H9 (cell line): ENCODE measurements around the gene NUDT14. TPM values are rescaled to one million over a fixed set of nuclear protein-coding genes. Genes with fewer than 3 reads are reported as not detected.

Experiments used
- DNase-seq: peaks from one replicate; pipeline ENCODE4 v3.0.0-alpha.2; 2017
- H2AFZ ChIP-seq: one replicate; pipeline ENCODE4 v1.6.1; 2013; ENCODE audit warnings: mild to moderate bottlenecking, low read length, control low read depth, moderate library complexity
- H2AK5ac ChIP-seq: 2 replicates; pipeline ENCODE4 v1.6.1; 2013; ENCODE audit warnings: low read length, control low read depth, mixed read lengths; ENCODE audit not compliant: insufficient read length
- H2BK120ac ChIP-seq: one replicate; pipeline ENCODE4 v1.6.1; 2013; ENCODE audit warnings: low read depth, mild to moderate bottlenecking, low read length, control low read depth, inconsistent platforms; ENCODE audit not compliant: poor library complexity, severe bottlenecking
- H2BK12ac ChIP-seq: 2 replicates; pipeline ENCODE4 v1.6.1; 2013; ENCODE audit warnings: low read length, control low read depth, mixed read lengths, low read depth; ENCODE audit not compliant: insufficient read length
- H2BK15ac ChIP-seq: 2 replicates; pipeline ENCODE4 v1.6.1; 2013; ENCODE audit warnings: low read depth, low read length, control low read depth
- H2BK20ac ChIP-seq: one replicate; pipeline ENCODE4 v1.6.1; 2013; ENCODE audit warnings: low read depth, mild to moderate bottlenecking, low read length, control low read depth, inconsistent platforms; ENCODE audit not compliant: poor library complexity, severe bottlenecking
- H2BK5ac ChIP-seq: 2 replicates; pipeline ENCODE4 v1.6.1; 2013; ENCODE audit warnings: low read length, control low read depth, mixed read lengths; ENCODE audit not compliant: insufficient read length
- H3K14ac ChIP-seq: 2 replicates; pipeline ENCODE4 v1.6.1; 2013; ENCODE audit warnings: low read length, control low read depth; ENCODE audit not compliant: insufficient read depth
- H3K18ac ChIP-seq: 2 replicates; pipeline ENCODE4 v1.6.1; 2013; ENCODE audit warnings: low read depth, mild to moderate bottlenecking, mixed read lengths, low read length, control low read depth; ENCODE audit not compliant: insufficient read length
- H3K23ac ChIP-seq: 2 replicates; pipeline ENCODE4 v1.6.1; 2013; ENCODE audit warnings: low read length, control low read depth, mixed read lengths, low read depth; ENCODE audit not compliant: insufficient read length
- H3K23me2 ChIP-seq: 2 replicates; pipeline ENCODE4 v1.6.1; 2013; ENCODE audit warnings: low read depth, mild to moderate bottlenecking, mixed read lengths, low read length, control low read depth; ENCODE audit not compliant: insufficient read length, poor library complexity, severe bottlenecking
- H3K27ac ChIP-seq: 2 replicates; pipeline ENCODE4 v1.5.1; 2013; ENCODE audit warnings: low read length, control low read depth, mixed read lengths, low read depth; ENCODE audit not compliant: insufficient read length
- H3K27me3 ChIP-seq: 2 replicates; pipeline ENCODE4 v1.6.1; 2013; ENCODE audit warnings: low read length, control low read depth, inconsistent platforms; ENCODE audit not compliant: insufficient read depth
- H3K4ac ChIP-seq: 2 replicates; pipeline ENCODE4 v1.6.1; 2013; ENCODE audit warnings: low read depth, mild to moderate bottlenecking, control low read depth, inconsistent platforms, low read length, moderate library complexity
- H3K4me1 ChIP-seq: 2 replicates; pipeline ENCODE4 v1.6.1; 2013; ENCODE audit warnings: low read length, control low read depth, inconsistent platforms; ENCODE audit not compliant: insufficient read depth
- H3K4me2 ChIP-seq: 2 replicates; pipeline ENCODE4 v1.6.1; 2013; ENCODE audit warnings: low read length, control low read depth, mixed read lengths; ENCODE audit not compliant: insufficient read length, insufficient read depth
- H3K56ac ChIP-seq: 2 replicates; pipeline ENCODE4 v1.6.1; 2013; ENCODE audit warnings: low read depth, mild to moderate bottlenecking, mixed read lengths, low read length, control low read depth; ENCODE audit not compliant: insufficient read length
- H3K79me1 ChIP-seq: 2 replicates; pipeline ENCODE4 v1.6.1; 2013; ENCODE audit warnings: low read depth, mild to moderate bottlenecking, moderate library complexity, low read length, control low read depth, inconsistent platforms; ENCODE audit not compliant: insufficient read depth, poor library complexity, severe bottlenecking
- H3K79me2 ChIP-seq: 2 replicates; pipeline ENCODE4 v1.6.1; 2013; ENCODE audit warnings: low read length, control low read depth, inconsistent platforms; ENCODE audit not compliant: insufficient read depth
- H3K9ac ChIP-seq: 2 replicates; pipeline ENCODE4 v1.6.1; 2013; ENCODE audit warnings: low read length, control low read depth, mixed read lengths; ENCODE audit not compliant: insufficient read length; ENCODE audit errors: extremely low read depth
- H3K9me3 ChIP-seq: one replicate; pipeline ENCODE4 v1.6.1; 2013; ENCODE audit warnings: low read depth, low read length, inconsistent platforms; ENCODE audit not compliant: control insufficient read depth
- H3T11ph ChIP-seq: one replicate; pipeline ENCODE4 v1.6.1; 2013; ENCODE audit warnings: mild to moderate bottlenecking, low read length, control low read depth, inconsistent platforms
- H4K20me1 ChIP-seq: one replicate; pipeline ENCODE4 v1.6.1; 2013; ENCODE audit not compliant: control insufficient read depth, insufficient read length, insufficient read depth
- H4K5ac ChIP-seq: 2 replicates; pipeline ENCODE4 v1.6.1; 2013; ENCODE audit warnings: low read depth, mild to moderate bottlenecking, mixed read lengths, low read length, control low read depth; ENCODE audit not compliant: insufficient read length
- H4K8ac ChIP-seq: replicated peaks from 2 replicates; pipeline ENCODE4 v1.6.1; 2013; ENCODE audit warnings: low read length, control low read depth, mixed read lengths, low read depth; ENCODE audit not compliant: insufficient read length
- H4K91ac ChIP-seq: 2 replicates; pipeline ENCODE4 v1.6.1; 2013; ENCODE audit warnings: low read depth, mild to moderate bottlenecking, moderate library complexity, mixed read lengths, low read length, control low read depth; ENCODE audit not compliant: insufficient read length
- H3K27ac Mint-ChIP-seq, 3 experiments: 2 replicates in 2 of 3; 3 replicates in 1 of 3; pipeline ENCODE4 v1.8.0; 2020 to 2021; ENCODE audit warnings: mixed read lengths in 3 of 3, mild to moderate bottlenecking in 1 of 3, moderate library complexity in 1 of 3
- H3K27me3 Mint-ChIP-seq: 2 replicates; pipeline ENCODE4 v1.8.0; 2021; ENCODE audit warnings: low read depth, mild to moderate bottlenecking, moderate library complexity, mixed read lengths
- H3K36me3 Mint-ChIP-seq, 3 experiments: 2 replicates in 2 of 3; 3 replicates in 1 of 3; pipeline ENCODE4 v1.8.0; 2020 to 2021; ENCODE audit warnings: low read depth in 3 of 3, mixed read lengths in 3 of 3; ENCODE audit not compliant: insufficient read depth in 1 of 3
- H3K4me1 Mint-ChIP-seq, 2 experiments: 2 replicates each; pipeline ENCODE4 v1.8.0; 2020; ENCODE audit warnings: mixed read lengths in 2 of 2
- H3K4me3 Mint-ChIP-seq, 2 experiments: 2 replicates in 1 of 2; 3 replicates in 1 of 2; pipeline ENCODE4 v1.8.0; 2020 to 2021; ENCODE audit warnings: mild to moderate bottlenecking in 2 of 2, mixed read lengths in 2 of 2, moderate library complexity in 1 of 2
- H3K9me3 Mint-ChIP-seq, 2 experiments: 2 replicates in 1 of 2; 3 replicates in 1 of 2; pipeline ENCODE4 v1.8.0; 2020; ENCODE audit warnings: mild to moderate bottlenecking in 2 of 2, mixed read lengths in 2 of 2, moderate library complexity in 1 of 2
- CTCF ChIP-seq: fragments of 200-600 bp; sonication (generic); conservative IDR thresholded peaks from 3 replicates; pipeline ENCODE4 v1.8.0; 2021; ENCODE audit warnings: antibody characterized with exemption, mild to moderate bottlenecking
- WGBS: extraction: QIAGEN DNeasy Blood & Tissue Kit; methylation state at CpG from one replicate; pipeline ENCODE4 v1.1.7; 2013; ENCODE audit warnings: missing lambda C conversion rate, low lambda C conversion rate, mixed read lengths; ENCODE audit not compliant: insufficient read length; ENCODE audit errors: extremely low coverage; 5-methylcytosine and 5-hydroxymethylcytosine counted together
- total RNA-seq: library from RNA; stranded (reverse); gene quantifications from 2 replicates; pipeline ENCODE4 v1.2.1, GENCODE V29; 2021

Gene NUDT14
- total RNA-seq, 1 experiment from 2014 or later: 41.1 TPM

DNA sequence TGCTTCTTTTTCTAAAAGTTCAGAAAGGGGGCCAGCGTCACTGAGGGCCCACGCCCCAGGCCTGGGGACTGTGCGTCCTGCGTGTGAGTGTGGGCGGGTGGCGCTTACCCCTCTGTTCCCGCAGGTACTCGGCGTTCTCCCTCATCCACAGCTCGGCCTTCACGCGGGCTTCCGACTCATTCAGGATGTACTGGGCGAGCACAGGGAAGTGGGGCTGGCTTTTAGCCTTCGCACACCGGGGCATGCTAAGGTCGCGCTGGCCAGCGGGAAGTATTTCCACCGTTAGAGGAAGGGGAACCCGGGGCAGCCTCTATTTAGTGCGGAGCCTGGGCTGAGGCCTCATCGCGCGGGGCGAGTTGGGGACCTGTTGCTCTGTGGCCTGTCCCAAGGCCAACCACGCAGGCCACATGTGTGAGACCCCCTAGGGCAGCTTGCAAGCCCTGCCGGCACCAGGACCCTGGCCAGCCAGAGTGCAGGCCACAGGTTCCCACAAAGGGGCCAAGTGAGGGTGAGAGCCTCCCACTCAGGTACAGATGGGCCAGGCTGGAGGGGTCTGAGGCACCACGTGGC, 38.0 kb upstream of the NUDT14 start:
- no peak overlapping the region for H2BK20ac ChIP-seq
- no peak for TF ChIP-seq CTCF
- Mint-ChIP-seq H3K9me3 (no peaks in the 10 kb centered on the region; a peak in 1 of 5 replicates), H3K4me3 (no peak overlapping the region; a peak in 1 of 5 replicates), H3K4me1 (no peaks in the 10 kb centered on the region), H3K27me3 (no peaks in the 10 kb centered on the region), H3K27ac (no peak overlapping the region; a peak in 1 of 7 replicates), H3K36me3 (peaks cover 2 to 34% (median 26%) of the 10 kb centered on the region in 3 experiments; a peak in 6 of 7 replicates)
- WGBS: no CpG with 5 or more reads among the region's 29 CpGs
- no peak overlapping the region for H3K27ac ChIP-seq
- no peaks in the 10 kb centered on the region for H3K79me2 ChIP-seq
- H4K91ac ChIP-seq: no peak overlapping the region
- no peak overlapping the region for H3K4me2 ChIP-seq
- no peak overlapping the region for H2AFZ ChIP-seq
- no peaks in the 10 kb centered on the region for H3K23me2 ChIP-seq
- no peak overlapping the region for H3K18ac ChIP-seq
- no peak overlapping the region for H4K8ac ChIP-seq
- no peak overlapping the region for H3K23ac ChIP-seq
- H3K56ac ChIP-seq: no peak overlapping the region
- H2BK15ac ChIP-seq: no peak overlapping the region
- no peak overlapping the region for H2BK5ac ChIP-seq
- no peak overlapping the region for H3K9ac ChIP-seq
- H3K79me1 ChIP-seq: no peaks in the 10 kb centered on the region
- no peak overlapping the region for H2AK5ac ChIP-seq
- no peak for DNase-seq
- no peaks in the 10 kb centered on the region for H3K4me1 ChIP-seq
- H4K20me1 ChIP-seq: no peaks in the 10 kb centered on the region
- no peak overlapping the region for H3T11ph ChIP-seq
- H2BK12ac ChIP-seq: no peak overlapping the region
- H3K9me3 ChIP-seq: no peaks in the 10 kb centered on the region
- no peak overlapping the region for H3K14ac ChIP-seq
- H3K27me3 ChIP-seq: no peaks in the 10 kb centered on the region
- H3K4ac ChIP-seq: no peak overlapping the region
- H2BK120ac ChIP-seq: no peak overlapping the region
- H4K5ac ChIP-seq: no peak overlapping the region
